T-helper 9 cell (primary cell): Measurements from ENCODE around the gene NRXN3.

Experiments used
- DNase-seq: peaks from one replicate; pipeline ENCODE4 v3.0.0-alpha.2; 2020

The NRXN3 gene

GRCh38 chr14:79570648-79571047 is 1400.5 kb downstream of the NRXN3 start:
- DNase-seq: no peak

- DNase-seq: no peak
Observed at GRCh38 chr14:79571366-79571765, 1401.2 kb downstream of the NRXN3 start.

GRCh38 chr14:79573486-79573885 is 1403.3 kb downstream of the NRXN3 start:
- DNase-seq: no peak

- DNase-seq: no peak
Observed at GRCh38 chr14:79575032-79575431, 1404.9 kb downstream of the NRXN3 start.

- no peak for DNase-seq
Observed at GRCh38 chr14:79576424-79576823, 1406.3 kb downstream of the NRXN3 start.

- no peak for DNase-seq
Observed at GRCh38 chr14:79578470-79578869, 1408.3 kb downstream of the NRXN3 start.

GRCh38 chr14:79580414-79580813 is 1410.2 kb downstream of the NRXN3 start:
- DNase-seq: no peak

GRCh38 chr14:79580906-79581305 is 1410.7 kb downstream of the NRXN3 start:
- no peak for DNase-seq

- no peak for DNase-seq
Observed at GRCh38 chr14:79581912-79582576, 1411.9 kb downstream of the NRXN3 start.

- DNase-seq: no peak
Observed at GRCh38 chr14:79583738-79584408, 1413.7 kb downstream of the NRXN3 start.

GRCh38 chr14:79584679-79585078 is 1414.5 kb downstream of the NRXN3 start:
- DNase-seq: no peak

GRCh38 chr14:79585845-79586244 is 1415.7 kb downstream of the NRXN3 start:
- DNase-seq: no peak

GRCh38 chr14:79586416-79586815 is 1416.2 kb downstream of the NRXN3 start:
- DNase-seq: no peak

- DNase-seq: no peak
Observed at GRCh38 chr14:79586989-79587598, 1416.9 kb downstream of the NRXN3 start.

GRCh38 chr14:79587875-79588274 is 1417.7 kb downstream of the NRXN3 start:
- no peak for DNase-seq

- no peak for DNase-seq
Observed at GRCh38 chr14:79588398-79588797, 1418.2 kb downstream of the NRXN3 start.

- no peak for DNase-seq
Observed at GRCh38 chr14:79596551-79596950, 1426.4 kb downstream of the NRXN3 start.

- no peak for DNase-seq
Observed at GRCh38 chr14:79597566-79597965, 1427.4 kb downstream of the NRXN3 start.

GRCh38 chr14:79598339-79598738 is 1428.2 kb downstream of the NRXN3 start:
- DNase-seq: no peak

- DNase-seq: no peak
Observed at GRCh38 chr14:79599239-79599638, 1429.1 kb downstream of the NRXN3 start.

- no peak for DNase-seq
Observed at GRCh38 chr14:79600406-79600805, 1430.2 kb downstream of the NRXN3 start.

GRCh38 chr14:79601579-79601978 is 1431.4 kb downstream of the NRXN3 start:
- DNase-seq: no peak

- no peak for DNase-seq
Observed at GRCh38 chr14:79602045-79602444, 1431.9 kb downstream of the NRXN3 start.

- no peak for DNase-seq
Observed at GRCh38 chr14:79602742-79603141, 1432.6 kb downstream of the NRXN3 start.
